Measurements from ENCODE around the gene MAP3K20. TPM values are rescaled to one million over a fixed set of nuclear protein-coding genes. Genes with fewer than 3 reads are reported as not detected.

MAP3K20 gene
- total RNA-seq, 1 donor = 68.2 TPM

DNA sequence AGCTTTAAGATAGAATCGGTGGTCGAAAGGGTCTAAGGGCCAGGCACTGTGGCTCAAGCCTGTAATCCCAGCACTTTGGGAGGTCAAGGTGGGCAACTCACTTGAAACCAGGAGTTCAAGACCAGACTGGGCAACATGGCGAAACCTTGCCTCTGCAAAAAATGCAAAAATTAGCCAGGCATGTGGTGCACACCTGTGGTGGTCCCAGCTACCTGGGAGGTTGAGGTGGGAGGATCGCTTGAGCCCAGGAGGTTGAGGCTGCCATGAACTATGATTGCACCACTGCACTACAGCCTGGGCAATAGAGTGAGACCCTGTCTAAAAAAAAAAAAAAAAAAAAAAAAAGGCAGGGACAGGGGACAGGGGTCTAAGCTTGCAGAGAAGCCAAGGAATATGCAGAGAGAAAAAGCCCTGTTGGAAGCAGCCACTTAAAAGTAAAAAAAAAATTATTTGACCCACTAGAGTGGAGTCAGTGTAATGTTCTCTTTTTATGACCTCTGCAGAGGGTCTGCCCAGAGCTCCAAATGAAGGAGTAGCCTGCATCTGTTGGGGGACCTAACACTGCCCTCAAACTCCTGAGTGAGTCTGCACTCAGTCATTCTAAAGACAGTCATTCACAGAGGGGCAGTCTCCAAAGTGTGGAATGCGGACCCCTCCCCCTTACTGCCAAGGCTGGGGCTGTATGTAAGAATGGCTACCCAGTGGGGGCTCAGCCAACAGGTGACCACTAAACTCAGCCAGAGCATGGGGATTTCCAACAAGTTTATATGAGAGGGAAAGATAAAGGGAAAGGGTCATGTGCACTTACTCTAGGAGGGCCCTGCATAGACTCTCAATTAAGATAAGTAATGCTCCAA lies 160.5 kb downstream of the MAP3K20 start:
- TF ChIP-seq, protein P1, sequence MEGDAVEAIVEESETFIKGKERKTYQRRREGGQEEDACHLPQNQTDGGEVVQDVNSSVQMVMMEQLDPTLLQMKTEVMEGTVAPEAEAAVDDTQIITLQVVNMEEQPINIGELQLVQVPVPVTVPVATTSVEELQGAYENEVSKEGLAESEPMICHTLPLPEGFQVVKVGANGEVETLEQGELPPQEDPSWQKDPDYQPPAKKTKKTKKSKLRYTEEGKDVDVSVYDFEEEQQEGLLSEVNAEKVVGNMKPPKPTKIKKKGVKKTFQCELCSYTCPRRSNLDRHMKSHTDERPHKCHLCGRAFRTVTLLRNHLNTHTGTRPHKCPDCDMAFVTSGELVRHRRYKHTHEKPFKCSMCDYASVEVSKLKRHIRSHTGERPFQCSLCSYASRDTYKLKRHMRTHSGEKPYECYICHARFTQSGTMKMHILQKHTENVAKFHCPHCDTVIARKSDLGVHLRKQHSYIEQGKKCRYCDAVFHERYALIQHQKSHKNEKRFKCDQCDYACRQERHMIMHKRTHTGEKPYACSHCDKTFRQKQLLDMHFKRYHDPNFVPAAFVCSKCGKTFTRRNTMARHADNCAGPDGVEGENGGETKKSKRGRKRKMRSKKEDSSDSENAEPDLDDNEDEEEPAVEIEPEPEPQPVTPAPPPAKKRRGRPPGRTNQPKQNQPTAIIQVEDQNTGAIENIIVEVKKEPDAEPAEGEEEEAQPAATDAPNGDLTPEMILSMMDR (IDR thresholded peaks at IDR 0.05; ENCODE audit: insufficient read depth, low read length) = no peak

DNA sequence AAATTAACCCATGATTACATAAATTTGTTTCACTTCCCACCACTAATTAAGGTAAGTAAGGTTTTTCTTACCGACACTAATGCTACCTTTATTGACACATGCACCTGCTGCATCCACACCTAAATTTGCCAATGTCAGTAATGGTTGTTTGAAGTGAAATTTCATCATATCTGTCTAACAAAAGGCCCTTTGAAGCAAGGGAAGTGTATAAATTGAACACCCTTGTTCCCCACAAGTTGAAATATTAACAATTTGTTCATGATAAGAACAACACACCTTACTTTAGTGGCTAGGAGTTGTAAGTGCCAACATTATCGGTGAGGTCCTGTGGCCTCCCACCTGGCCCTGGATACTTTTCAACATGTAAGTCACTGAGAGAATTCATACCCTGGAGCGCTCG lies 162.7 kb downstream of the MAP3K20 start:
- H3K4me3 ChIP-seq (ENCODE audit: low read depth, low read length) = no peak overlapping the region
- TF ChIP-seq, protein P1 (IDR thresholded peaks at IDR 0.05; ENCODE audit: insufficient read depth, low read length) = no peak
- DNase-seq (ENCODE audit: low read depth) = no peak

More for the DNA sequence above, 160.5 kb downstream of the MAP3K20 start:
- DNase-seq (ENCODE audit: low read depth) = no peak
- H3K4me3 ChIP-seq (ENCODE audit: low read depth, low read length) = no peak overlapping the region

DNA sequence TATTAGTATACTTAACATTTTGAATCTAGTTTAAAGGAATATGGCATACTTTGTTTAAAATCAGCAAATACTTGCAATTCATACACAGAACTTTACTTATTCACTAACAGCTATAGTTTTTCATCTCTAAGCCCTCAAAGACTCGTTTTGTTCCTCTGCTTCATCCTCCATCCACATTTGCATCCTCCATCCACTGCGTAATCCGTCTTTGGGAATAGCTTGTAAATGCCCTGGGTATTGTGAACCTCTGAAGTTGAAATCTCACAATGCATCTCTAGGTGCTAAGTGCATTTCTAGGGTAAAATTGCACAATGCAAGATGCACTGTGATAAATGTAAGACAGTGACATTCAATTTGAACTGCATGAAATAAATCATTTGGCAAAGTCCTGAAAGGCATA lies 163.2 kb downstream of the MAP3K20 start:
- DNase-seq (ENCODE audit: low read depth) = no peak
- H3K4me3 ChIP-seq (ENCODE audit: low read depth, low read length) = no peak overlapping the region
- TF ChIP-seq, protein P1 (IDR thresholded peaks at IDR 0.05; ENCODE audit: insufficient read depth, low read length) = no peak

DNA sequence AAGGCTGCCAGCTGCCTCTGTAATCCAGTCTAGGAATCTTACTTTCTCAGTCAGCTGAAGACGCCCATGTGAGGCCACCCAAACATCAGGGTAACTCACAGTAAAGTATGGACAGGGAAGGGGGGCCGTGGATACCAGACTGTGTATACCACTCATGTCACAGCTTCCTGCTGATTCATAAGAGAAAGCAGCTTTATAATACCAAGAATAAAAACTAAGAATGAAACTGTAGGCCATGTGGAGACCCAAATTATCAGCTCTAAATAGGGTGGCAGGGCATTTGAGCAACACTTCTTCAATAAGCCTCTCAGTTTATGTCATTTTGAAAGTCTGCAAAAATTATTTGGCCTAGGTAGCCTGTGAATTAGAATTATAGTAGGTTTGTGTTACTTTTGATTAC lies 164.0 kb downstream of the MAP3K20 start:
- no peak for DNase-seq (ENCODE audit: low read depth)
- TF ChIP-seq, protein P1 (IDR thresholded peaks at IDR 0.05; ENCODE audit: insufficient read depth, low read length) = no peak
- H3K4me3 ChIP-seq (ENCODE audit: low read depth, low read length) = no peak overlapping the region

DNA sequence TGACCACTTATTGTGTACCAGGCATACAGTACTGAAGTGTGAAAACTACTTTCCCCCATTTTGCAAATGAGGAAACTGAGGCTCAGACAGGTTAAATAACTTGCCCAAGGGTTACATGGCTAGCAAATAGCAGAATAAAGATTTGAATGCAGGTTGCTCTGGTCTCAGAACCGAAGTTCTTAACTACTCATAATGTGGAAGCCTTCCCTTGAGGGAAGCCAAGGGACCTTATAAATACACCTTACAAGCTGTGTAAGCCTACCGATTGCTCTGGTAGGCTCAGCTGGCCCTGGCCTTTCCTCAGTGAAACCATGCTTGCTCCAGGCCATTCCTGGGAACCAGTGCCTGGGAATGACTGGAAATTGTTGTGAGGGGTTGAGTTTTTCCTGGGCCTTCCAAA lies 164.4 kb downstream of the MAP3K20 start:
- TF ChIP-seq, protein P1 (IDR thresholded peaks at IDR 0.05; ENCODE audit: insufficient read depth, low read length) = no peak
- no peak for DNase-seq (ENCODE audit: low read depth)

DNA sequence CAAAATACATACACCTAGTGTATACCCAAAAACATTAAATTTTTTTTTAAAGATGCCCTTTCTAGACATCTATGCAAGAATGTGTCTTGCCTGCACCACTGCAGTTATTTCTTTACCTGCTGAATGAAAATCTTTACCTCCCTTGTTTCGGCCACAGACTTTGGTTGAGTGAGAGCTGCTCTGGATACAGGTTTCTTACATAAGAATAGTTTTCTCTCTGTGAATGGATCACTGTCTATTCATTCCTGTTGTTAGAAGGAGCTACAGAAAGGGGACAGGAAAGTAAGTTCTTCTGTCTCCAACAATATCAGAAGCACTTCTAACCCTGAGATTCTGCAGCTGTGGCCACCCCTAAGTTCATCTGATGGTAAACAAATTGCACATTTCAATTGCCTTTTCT lies 166.0 kb downstream of the MAP3K20 start:
- no peak for DNase-seq (ENCODE audit: low read depth)

More for the DNA sequence above, 164.4 kb downstream of the MAP3K20 start:
- H3K4me3 ChIP-seq (ENCODE audit: low read depth, low read length) = no peak overlapping the region

More for the DNA sequence above, 166.0 kb downstream of the MAP3K20 start:
- TF ChIP-seq, protein P1 (IDR thresholded peaks at IDR 0.05; ENCODE audit: insufficient read depth, low read length) = no peak
- H3K4me3 ChIP-seq (ENCODE audit: low read depth, low read length) = no peak overlapping the region

All from fibroblast of the aortic adventitia (primary cell).